BLaER1 (cell line): Measurements from ENCODE around the gene HCFC1.

ENCODE experiments used
- H3K27ac ChIP-seq: shearing (Covaris generic); formaldehyde crosslinking; 2 replicates; pipeline ENCODE4 v1.8.1; 2022
- H3K27me3 ChIP-seq: shearing (Covaris generic); formaldehyde crosslinking; 2 replicates; pipeline ENCODE4 v1.8.1; 2022
- H3K36me3 ChIP-seq: shearing (Covaris generic); formaldehyde crosslinking; 2 replicates; pipeline ENCODE4 v1.8.1; 2022
- H3K4me1 ChIP-seq: shearing (Covaris generic); formaldehyde crosslinking; 2 replicates; pipeline ENCODE4 v1.8.1; 2022
- H3K4me2 ChIP-seq: shearing (Covaris generic); formaldehyde crosslinking; 2 replicates; pipeline ENCODE4 v1.8.1; 2022
- H3K4me3 ChIP-seq: shearing (Covaris generic); formaldehyde crosslinking; 2 replicates; pipeline ENCODE4 v1.8.1; 2022
- H3K9ac ChIP-seq: shearing (Covaris generic); formaldehyde crosslinking; 2 replicates; pipeline ENCODE4 v1.8.1; 2022
- H3K9me3 ChIP-seq: shearing (Covaris generic); formaldehyde crosslinking; 2 replicates; pipeline ENCODE4 v1.8.1; 2022
- H4K20me1 ChIP-seq: shearing (Covaris generic); formaldehyde crosslinking; 2 replicates; pipeline ENCODE4 v1.8.1; 2022
- Cebpa-rat ChIP-seq: shearing (Covaris generic); IDR thresholded peaks from 2 replicates; pipeline ENCODE4 v1.8.1; 2022

Gene HCFC1

GRCh38 chrX:153953892-153954557 lies 17.6 kb downstream of the HCFC1 start:
- Histone ChIP-seq H3K27ac (no peak overlapping the region), H3K27me3 (no peaks in the 10 kb centered on the region), H3K4me2 (peak overlapping the region; percentile 35), H3K9ac (no peak overlapping the region), H4K20me1 (peaks cover 99% of the 10 kb centered on the region), H3K9me3 (no peaks in the 10 kb centered on the region), H3K36me3 (peaks cover 97% of the 10 kb centered on the region), H3K4me1 (peaks cover 51% of the 10 kb centered on the region), H3K4me3 (no peak overlapping the region)
- TF ChIP-seq Cebpa-rat: no peak

GRCh38 chrX:153953342-153953830 lies 18.2 kb downstream of the HCFC1 start:
- Histone ChIP-seq H3K36me3 (peaks cover 91% of the 10 kb centered on the region), H3K27ac (no peak overlapping the region), H3K9me3 (no peaks in the 10 kb centered on the region), H3K4me1 (peaks cover 57% of the 10 kb centered on the region), H4K20me1 (peaks cover 98% of the 10 kb centered on the region), H3K9ac (no peak overlapping the region), H3K4me2 (peak overlapping the region; percentile 35), H3K27me3 (no peaks in the 10 kb centered on the region), H3K4me3 (no peak overlapping the region)
- TF ChIP-seq Cebpa-rat: no peak

- TF ChIP-seq Cebpa-rat: no peak
- no peaks in the 10 kb centered on the region for H3K9me3 ChIP-seq
- H3K36me3 ChIP-seq: peaks cover 82% of the 10 kb centered on the region
- H3K4me2 ChIP-seq: peak overlapping the region; percentile 35
- H3K27me3 ChIP-seq: no peaks in the 10 kb centered on the region
- no peak overlapping the region for H3K4me3 ChIP-seq
- peaks cover 66% of the 10 kb centered on the region for H3K4me1 ChIP-seq
- H3K9ac ChIP-seq: no peak overlapping the region
- H4K20me1 ChIP-seq: peaks cover 98% of the 10 kb centered on the region
- H3K27ac ChIP-seq: peak overlapping the region; percentile 35
Measured at GRCh38 chrX:153952373-153953026, 19.1 kb downstream of the HCFC1 start.

GRCh38 chrX:153951683-153952372 lies 19.8 kb downstream of the HCFC1 start:
- Histone ChIP-seq H3K36me3 (peaks cover 75% of the 10 kb centered on the region), H3K4me3 (no peak overlapping the region), H4K20me1 (peaks cover 98% of the 10 kb centered on the region), H3K27me3 (no peaks in the 10 kb centered on the region), H3K27ac (peak overlapping the region; percentile 35), H3K9me3 (no peaks in the 10 kb centered on the region), H3K4me1 (peaks cover 72% of the 10 kb centered on the region), H3K4me2 (peak overlapping the region; percentile 65), H3K9ac (no peak overlapping the region)
- TF ChIP-seq Cebpa-rat: no peak

GRCh38 chrX:153950127-153950526 lies 21.5 kb downstream of the HCFC1 start:
- Histone ChIP-seq H3K36me3 (peaks cover 58% of the 10 kb centered on the region), H3K9me3 (no peaks in the 10 kb centered on the region), H3K9ac (peak overlapping the region; percentile 56), H3K4me3 (no peak overlapping the region), H3K4me1 (peaks cover 88% of the 10 kb centered on the region), H3K4me2 (peak overlapping the region; percentile 65), H4K20me1 (peaks cover 97% of the 10 kb centered on the region), H3K27me3 (peaks cover 8% of the 10 kb centered on the region; the same call in 1 of the 2 replicates), H3K27ac (peak overlapping the region; percentile 71)
- TF ChIP-seq Cebpa-rat: no peak

GRCh38 chrX:153948847-153949805 lies 22.5 kb downstream of the HCFC1 start:
- Histone ChIP-seq H3K9me3 (no peaks in the 10 kb centered on the region), H3K36me3 (peaks cover 48% of the 10 kb centered on the region), H3K27ac (peak overlapping the region; percentile 71), H3K9ac (peak overlapping the region; percentile 56), H3K4me1 (peaks cover 97% of the 10 kb centered on the region), H3K27me3 (peaks cover 17% of the 10 kb centered on the region), H3K4me2 (peak overlapping the region; percentile 65), H4K20me1 (peaks cover 97% of the 10 kb centered on the region), H3K4me3 (no peak overlapping the region)
- TF ChIP-seq Cebpa-rat: no peak

- peaks cover 39% of the 10 kb centered on the region for H3K36me3 ChIP-seq
- H3K9ac ChIP-seq: peak overlapping the region; percentile 56; the same call in 1 of the 2 replicates
- TF ChIP-seq Cebpa-rat: no peak
- H3K9me3 ChIP-seq: no peaks in the 10 kb centered on the region
- no peak overlapping the region for H3K4me3 ChIP-seq
- H3K4me2 ChIP-seq: peak overlapping the region; percentile 65
- peak overlapping the region; percentile 68 for H3K27ac ChIP-seq
- H3K4me1 ChIP-seq: peaks cover 97% of the 10 kb centered on the region
- H3K27me3 ChIP-seq: peaks cover 27% of the 10 kb centered on the region
- H4K20me1 ChIP-seq: peaks cover 97% of the 10 kb centered on the region
Measured at GRCh38 chrX:153948002-153948466, 23.6 kb downstream of the HCFC1 start.

GRCh38 chrX:153947009-153947769 lies 24.4 kb downstream of the HCFC1 start:
- Histone ChIP-seq H3K4me2 (peak overlapping the region; percentile 65), H3K27me3 (peaks cover 36% of the 10 kb centered on the region), H3K9me3 (no peaks in the 10 kb centered on the region), H3K36me3 (peaks cover 30% of the 10 kb centered on the region), H4K20me1 (peaks cover 97% of the 10 kb centered on the region), H3K27ac (peak overlapping the region; percentile 68), H3K4me1 (peaks cover 97% of the 10 kb centered on the region), H3K4me3 (no peak overlapping the region), H3K9ac (0 out of 2 replicates have a peak overlapping the region, but pooled peaks have one; percentile 56)
- TF ChIP-seq Cebpa-rat: no peak
